Hematopoietic multipotent progenitor cell treated with erythropoietin and hydrocortisone succinate and interleukin-3 and kit ligand, for 4 days (in vitro differentiated cells): ENCODE results near the gene TTLL5.

Experiments used
- DNase-seq: peaks from one replicate; pipeline ENCODE4 v3.0.0-alpha.2; 2015

Gene TTLL5

GRCh38 chr14:75805646-75806045 is 144.6 kb downstream of the TTLL5 start:
- DNase-seq: no peak

GRCh38 chr14:75806352-75806832 is 145.3 kb downstream of the TTLL5 start:
- DNase-seq: no peak

GRCh38 chr14:75807667-75808360 is 146.8 kb downstream of the TTLL5 start:
- DNase-seq: no peak

GRCh38 chr14:75811136-75811829 is 150.2 kb downstream of the TTLL5 start:
- no peak for DNase-seq

GRCh38 chr14:75811872-75812499 is 150.9 kb downstream of the TTLL5 start:
- no peak for DNase-seq

- no peak for DNase-seq
Observed at GRCh38 chr14:75812622-75813021, 151.6 kb downstream of the TTLL5 start.

GRCh38 chr14:75820761-75821160 is 159.7 kb downstream of the TTLL5 start:
- DNase-seq: no peak

- DNase-seq: no peak
Observed at GRCh38 chr14:75821831-75822521, 160.9 kb downstream of the TTLL5 start.

GRCh38 chr14:75822522-75823141 is 161.6 kb downstream of the TTLL5 start:
- no peak for DNase-seq

GRCh38 chr14:75823334-75823733 is 162.3 kb downstream of the TTLL5 start:
- no peak for DNase-seq

GRCh38 chr14:75824318-75824717 is 163.3 kb downstream of the TTLL5 start:
- DNase-seq: no peak

GRCh38 chr14:75825147-75825592 is 164.1 kb downstream of the TTLL5 start:
- no peak for DNase-seq

- DNase-seq: no peak
Observed at GRCh38 chr14:75826599-75826998, 165.6 kb downstream of the TTLL5 start.

GRCh38 chr14:75827331-75827730 is 166.3 kb downstream of the TTLL5 start:
- no peak for DNase-seq

GRCh38 chr14:75829316-75829715 is 168.3 kb downstream of the TTLL5 start:
- DNase-seq: no peak

- peak; percentile 83 for DNase-seq
Observed at GRCh38 chr14:75831455-75831854, 170.4 kb downstream of the TTLL5 start.

GRCh38 chr14:75831952-75832351 is 170.9 kb downstream of the TTLL5 start:
- peak; percentile 54 for DNase-seq

GRCh38 chr14:75832621-75833297 is 171.7 kb downstream of the TTLL5 start:
- DNase-seq: peak; percentile 76

GRCh38 chr14:75833326-75834020 is 172.4 kb downstream of the TTLL5 start:
- no peak for DNase-seq

GRCh38 chr14:75835156-75835725 is 174.2 kb downstream of the TTLL5 start:
- no peak for DNase-seq

GRCh38 chr14:75835737-75836136 is 174.7 kb downstream of the TTLL5 start:
- DNase-seq: no peak
